ENCODE measurements around the gene POC1A. TPM values are rescaled to one million over a fixed set of nuclear protein-coding genes. Genes with fewer than 3 reads are reported as not detected.

Gene POC1A
- total RNA-seq, 1 donor from 2014 or later, result 2.4 TPM

DNA sequence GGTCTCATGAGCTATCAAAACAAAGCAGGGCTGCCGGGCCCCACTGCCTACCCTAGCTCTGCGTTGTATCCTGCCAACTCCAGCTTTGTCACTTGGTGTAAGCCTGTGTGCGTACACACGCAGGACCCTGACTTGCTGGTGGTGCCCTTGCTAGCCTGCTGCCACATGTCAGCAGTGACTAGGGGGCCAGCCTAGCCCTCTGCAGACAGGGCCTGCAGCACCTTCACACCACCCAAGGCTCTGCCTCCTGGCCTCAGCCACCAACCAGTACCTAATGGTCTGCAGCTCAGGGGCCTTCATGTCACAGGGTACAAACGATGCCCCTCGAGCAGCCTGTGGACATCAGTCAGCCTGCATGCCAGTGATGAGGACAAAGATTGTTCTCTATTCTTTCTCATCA, 67.8 kb downstream of the POC1A start:
- Mint-ChIP-seq H3K4me1 (peaks cover 8% of the 10 kb centered on the region), H3K9me3 (no peaks in the 10 kb centered on the region), H3K27me3 (no peaks in the 10 kb centered on the region), H3K4me3 (no peak overlapping the region), H3K27ac (no peak overlapping the region), H3K36me3 (ENCODE audit: low read depth) (no peaks in the 10 kb centered on the region)
- DNase-seq (no peak), ATAC-seq (ENCODE audit: low read depth) (no peak)
- intact Hi-C loops (cut with micrococcal nuclease), result no loop called here
- TF ChIP-seq, protein P1, sequence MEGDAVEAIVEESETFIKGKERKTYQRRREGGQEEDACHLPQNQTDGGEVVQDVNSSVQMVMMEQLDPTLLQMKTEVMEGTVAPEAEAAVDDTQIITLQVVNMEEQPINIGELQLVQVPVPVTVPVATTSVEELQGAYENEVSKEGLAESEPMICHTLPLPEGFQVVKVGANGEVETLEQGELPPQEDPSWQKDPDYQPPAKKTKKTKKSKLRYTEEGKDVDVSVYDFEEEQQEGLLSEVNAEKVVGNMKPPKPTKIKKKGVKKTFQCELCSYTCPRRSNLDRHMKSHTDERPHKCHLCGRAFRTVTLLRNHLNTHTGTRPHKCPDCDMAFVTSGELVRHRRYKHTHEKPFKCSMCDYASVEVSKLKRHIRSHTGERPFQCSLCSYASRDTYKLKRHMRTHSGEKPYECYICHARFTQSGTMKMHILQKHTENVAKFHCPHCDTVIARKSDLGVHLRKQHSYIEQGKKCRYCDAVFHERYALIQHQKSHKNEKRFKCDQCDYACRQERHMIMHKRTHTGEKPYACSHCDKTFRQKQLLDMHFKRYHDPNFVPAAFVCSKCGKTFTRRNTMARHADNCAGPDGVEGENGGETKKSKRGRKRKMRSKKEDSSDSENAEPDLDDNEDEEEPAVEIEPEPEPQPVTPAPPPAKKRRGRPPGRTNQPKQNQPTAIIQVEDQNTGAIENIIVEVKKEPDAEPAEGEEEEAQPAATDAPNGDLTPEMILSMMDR (IDR thresholded peaks at IDR 0.05), result no peak
- ChIA-PET POLR2A (interaction anchor here (1.0 kb wide), 1 partner anchor 55 kb away, joined by 4 read pairs; no protein-coding TSS in a partner anchor), CTCF (no interaction called here)

DNA sequence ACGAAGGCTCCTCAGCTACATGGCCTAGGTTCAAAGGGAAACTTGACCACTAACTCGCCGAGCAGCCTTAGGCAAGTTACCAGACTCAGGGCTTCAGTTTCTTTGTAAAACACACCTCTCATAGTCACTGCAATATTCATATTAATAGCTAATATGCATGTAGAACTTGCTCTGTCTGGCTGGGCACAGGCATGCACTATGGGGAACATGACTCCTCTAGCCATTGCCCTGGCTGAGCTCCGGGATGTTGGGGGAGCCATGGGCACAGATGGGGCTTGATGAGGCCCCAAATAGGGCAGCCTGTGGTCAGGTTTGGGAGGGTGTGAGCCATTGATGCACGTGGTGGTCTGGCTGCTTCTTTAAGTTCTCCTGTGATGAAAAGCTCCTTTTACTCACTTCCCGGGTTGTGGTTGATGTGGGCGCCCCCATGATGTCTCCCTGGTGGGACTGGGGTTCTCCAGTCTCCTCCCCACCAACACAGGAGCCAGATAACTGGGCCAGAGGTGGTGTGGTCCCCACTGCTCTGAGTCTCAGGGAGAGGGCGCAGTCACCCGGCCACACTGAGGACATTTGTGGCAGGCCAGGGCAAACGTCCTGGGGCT, 68.4 kb downstream of the POC1A start:
- ChIA-PET POLR2A (interaction anchor here (1.0 kb wide), 1 partner anchor 55 kb away, joined by 4 read pairs; no protein-coding TSS in a partner anchor), CTCF (no interaction called here)
- DNase-seq (no peak), ATAC-seq (ENCODE audit: low read depth) (no peak)
- Mint-ChIP-seq H3K27ac (no peak overlapping the region), H3K27me3 (no peaks in the 10 kb centered on the region), H3K9me3 (no peaks in the 10 kb centered on the region), H3K4me1 (peaks cover 8% of the 10 kb centered on the region), H3K4me3 (no peak overlapping the region), H3K36me3 (ENCODE audit: low read depth) (no peaks in the 10 kb centered on the region)
- intact Hi-C loops (cut with micrococcal nuclease), result no loop called here
- TF ChIP-seq, protein P1 (IDR thresholded peaks at IDR 0.05), result no peak

DNA sequence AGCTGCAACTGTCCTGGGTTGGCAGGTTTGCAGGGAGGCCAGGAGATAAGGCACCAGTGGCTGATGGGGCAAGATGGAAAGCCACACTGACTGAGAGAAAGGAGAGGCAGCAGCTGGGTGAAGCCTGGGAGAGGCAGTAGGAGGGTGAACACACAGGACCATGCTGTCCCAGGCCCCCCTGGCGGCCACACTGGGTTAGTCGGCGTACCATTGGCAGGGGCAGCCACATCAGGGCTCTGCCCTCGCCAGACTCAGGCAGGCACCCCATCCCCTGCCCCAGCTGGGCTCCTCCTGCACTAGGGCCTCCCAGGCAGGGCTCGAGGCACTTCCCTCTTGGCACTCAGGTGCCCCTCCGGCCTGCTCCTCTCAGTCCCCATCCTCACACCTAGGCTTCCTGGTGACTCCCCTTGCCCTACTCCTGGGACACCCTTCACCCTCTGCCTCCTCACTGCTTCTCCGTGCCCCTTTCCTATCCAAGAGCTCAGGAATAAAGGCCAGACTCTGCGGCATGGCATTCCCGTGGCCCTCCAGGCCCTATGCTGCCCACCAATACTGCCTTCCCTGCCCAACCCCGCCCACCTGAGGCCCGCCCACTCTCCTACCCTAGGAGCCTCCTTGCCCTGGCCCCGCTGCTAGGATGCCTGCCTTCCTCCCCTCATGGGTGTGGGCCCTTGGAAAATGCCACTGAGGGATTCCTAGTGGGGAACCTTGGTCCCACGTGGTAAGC, 69.1 kb downstream of the POC1A start:
- POLR2A ChIA-PET, result interaction anchor here (1.0 kb wide), 1 partner anchor 54 kb away, joined by 4 read pairs; no protein-coding TSS in a partner anchor
- Mint-ChIP-seq H3K27ac (no peak overlapping the region), H3K4me1 (peaks cover 8% of the 10 kb centered on the region), H3K9me3 (no peaks in the 10 kb centered on the region), H3K27me3 (no peaks in the 10 kb centered on the region), H3K36me3 (ENCODE audit: low read depth) (no peaks in the 10 kb centered on the region), H3K4me3 (no peak overlapping the region)
- TF ChIP-seq, protein P1 (IDR thresholded peaks at IDR 0.05), result no peak
- ATAC-seq (ENCODE audit: low read depth) (no peak), DNase-seq (no peak)
- CTCF ChIA-PET, result no interaction called here
- intact Hi-C loops (cut with micrococcal nuclease), result no loop called here

DNA sequence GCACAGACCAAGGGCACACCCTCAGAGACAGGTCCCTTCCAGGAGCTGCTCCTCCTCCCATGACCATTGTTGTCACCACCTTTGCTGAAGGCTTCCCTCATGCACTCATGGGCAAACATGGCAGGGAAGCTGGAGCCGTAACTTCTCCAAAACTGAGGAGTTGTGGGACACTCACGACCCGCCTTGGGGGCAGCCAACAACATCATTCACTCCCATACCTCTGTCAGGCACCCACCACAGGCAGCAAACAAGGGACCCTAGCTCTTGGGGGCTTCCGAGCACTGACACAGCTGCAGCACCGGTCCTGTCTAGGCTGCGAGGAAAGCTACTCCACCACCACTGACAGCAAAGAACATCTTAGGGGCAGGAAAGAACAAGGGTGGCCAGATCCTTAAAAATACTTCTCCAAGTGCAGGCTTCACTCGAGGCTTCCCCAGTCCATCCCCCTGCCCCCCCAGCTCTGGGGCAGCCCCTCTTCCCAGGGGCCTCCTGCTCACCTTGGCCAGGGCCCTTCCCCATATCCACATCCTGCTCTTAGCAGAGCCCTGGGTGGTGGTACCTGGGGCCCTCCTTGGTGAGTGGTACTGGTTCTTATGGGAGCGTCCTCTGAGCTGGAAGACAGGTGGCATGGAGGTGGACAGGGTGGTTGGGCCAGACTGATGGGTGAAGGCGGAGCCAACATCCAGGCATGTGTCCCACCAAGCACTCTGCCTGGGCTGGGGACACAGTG, 69.8 kb downstream of the POC1A start:
- DNase-seq (no peak), ATAC-seq (ENCODE audit: low read depth) (no peak)
- Mint-ChIP-seq H3K27ac (no peak overlapping the region), H3K9me3 (no peaks in the 10 kb centered on the region), H3K4me3 (no peak overlapping the region), H3K27me3 (no peaks in the 10 kb centered on the region), H3K4me1 (peaks cover 8% of the 10 kb centered on the region), H3K36me3 (ENCODE audit: low read depth) (no peaks in the 10 kb centered on the region)
- POLR2A ChIA-PET, result no interaction called here
- TF ChIP-seq, protein P1 (IDR thresholded peaks at IDR 0.05), result no peak
- intact Hi-C loops (cut with micrococcal nuclease), result no loop called here
- CTCF ChIA-PET, result no interaction called here

DNA sequence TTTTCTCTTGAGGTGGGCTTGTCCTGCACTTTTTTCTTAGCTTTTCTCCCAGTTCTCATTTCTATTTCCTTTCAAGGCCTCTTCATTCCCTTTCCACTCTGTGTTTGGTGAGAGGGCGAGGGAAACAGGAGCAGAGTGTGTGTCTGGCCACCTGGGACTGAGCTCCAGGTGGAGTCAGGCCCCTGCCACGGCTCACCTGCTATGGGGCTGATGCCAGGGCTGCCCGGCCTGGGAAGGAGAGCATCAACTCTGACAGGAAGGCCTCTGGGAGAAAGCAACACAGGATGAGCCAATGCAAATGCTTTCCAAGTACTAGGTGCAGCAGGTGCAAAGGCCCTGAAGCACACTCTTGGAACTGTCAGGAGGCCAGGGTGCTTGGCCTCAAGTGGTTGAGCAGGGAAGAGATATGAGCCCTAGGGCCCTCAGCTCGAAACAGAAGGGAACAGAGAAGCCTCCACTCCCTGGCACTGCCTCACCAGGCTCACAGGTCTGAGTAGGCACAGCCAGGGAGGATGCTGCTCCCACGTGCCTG, 70.6 kb downstream of the POC1A start:
- Mint-ChIP-seq H3K4me1 (peaks cover 8% of the 10 kb centered on the region), H3K9me3 (no peaks in the 10 kb centered on the region), H3K4me3 (no peak overlapping the region), H3K36me3 (ENCODE audit: low read depth) (no peaks in the 10 kb centered on the region), H3K27me3 (no peaks in the 10 kb centered on the region), H3K27ac (no peak overlapping the region)
- intact Hi-C loops (cut with micrococcal nuclease), result no loop called here
- CTCF ChIA-PET, result no interaction called here
- ATAC-seq (ENCODE audit: low read depth) (no peak), DNase-seq (no peak)
- TF ChIP-seq, protein P1 (IDR thresholded peaks at IDR 0.05), result no peak
- POLR2A ChIA-PET, result no interaction called here

Data from activated B cell treated with CpG ODN at 0.5 μM for 24 hours (primary cell).